ENCODE data around the gene GABBR2. TPM values are rescaled to one million over a fixed set of nuclear protein-coding genes. Genes with fewer than 3 reads are reported as not detected.
A peak's percentile ranks its signal among the peaks of the same experiment; 100 is the strongest.

The GABBR2 gene
- total and polyA plus RNA-seq, 9 of the 15 experiments (the other 6 are each of a cell fraction or from before 2014, with no cell fraction given) = 0.15 to 1.9 (median 0.32) TPM

- TF ChIP-seq, protein P1, sequence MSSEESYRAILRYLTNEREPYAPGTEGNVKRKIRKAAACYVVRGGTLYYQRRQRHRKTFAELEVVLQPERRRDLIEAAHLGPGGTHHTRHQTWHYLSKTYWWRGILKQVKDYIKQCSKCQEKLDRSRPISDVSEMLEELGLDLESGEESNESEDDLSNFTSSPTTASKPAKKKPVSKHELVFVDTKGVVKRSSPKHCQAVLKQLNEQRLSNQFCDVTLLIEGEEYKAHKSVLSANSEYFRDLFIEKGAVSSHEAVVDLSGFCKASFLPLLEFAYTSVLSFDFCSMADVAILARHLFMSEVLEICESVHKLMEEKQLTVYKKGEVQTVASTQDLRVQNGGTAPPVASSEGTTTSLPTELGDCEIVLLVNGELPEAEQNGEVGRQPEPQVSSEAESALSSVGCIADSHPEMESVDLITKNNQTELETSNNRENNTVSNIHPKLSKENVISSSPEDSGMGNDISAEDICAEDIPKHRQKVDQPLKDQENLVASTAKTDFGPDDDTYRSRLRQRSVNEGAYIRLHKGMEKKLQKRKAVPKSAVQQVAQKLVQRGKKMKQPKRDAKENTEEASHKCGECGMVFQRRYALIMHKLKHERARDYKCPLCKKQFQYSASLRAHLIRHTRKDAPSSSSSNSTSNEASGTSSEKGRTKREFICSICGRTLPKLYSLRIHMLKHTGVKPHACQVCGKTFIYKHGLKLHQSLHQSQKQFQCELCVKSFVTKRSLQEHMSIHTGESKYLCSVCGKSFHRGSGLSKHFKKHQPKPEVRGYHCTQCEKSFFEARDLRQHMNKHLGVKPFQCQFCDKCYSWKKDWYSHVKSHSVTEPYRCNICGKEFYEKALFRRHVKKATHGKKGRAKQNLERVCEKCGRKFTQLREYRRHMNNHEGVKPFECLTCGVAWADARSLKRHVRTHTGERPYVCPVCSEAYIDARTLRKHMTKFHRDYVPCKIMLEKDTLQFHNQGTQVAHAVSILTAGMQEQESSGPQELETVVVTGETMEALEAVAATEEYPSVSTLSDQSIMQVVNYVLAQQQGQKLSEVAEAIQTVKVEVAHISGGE (CRISPR knock-in tag; IDR thresholded peaks at IDR 0.05) = peak in 1 of 3 experiments; percentile 58; a peak in 1 of 6 replicates
- TF ChIP-seq CEBPB (tag; IDR thresholded peaks at IDR 0.05) (peak; percentile 77), PRPF4 (IDR thresholded peaks at IDR 0.05; ENCODE audit: insufficient read depth, low read depth, low read length, poor library complexity, severe bottlenecking) (no peak), ETV5 (CRISPR knock-in tag; IDR thresholded peaks at IDR 0.05; ENCODE audit: low read depth) (no peak), NR4A1 (CRISPR knock-in tag; IDR thresholded peaks at IDR 0.05) (no peak), NR4A1 (tag; IDR thresholded peaks at IDR 0.05) (no peak), PML (IDR thresholded peaks at IDR 0.05; ENCODE audit: low read length) (peak; percentile 49; the same call in 1 of the 2 replicates), ESRRA (IDR thresholded peaks at IDR 0.05; ENCODE audit: borderline replicate concordance, low read depth) (peak; percentile 93; the same call in 1 of the 2 replicates), TBP (optimal IDR thresholded peaks at IDR 0.05; ENCODE audit: low read depth, low read length) (peak; percentile 7), MITF (IDR thresholded peaks at IDR 0.05) (peak; percentile 85), PKNOX1 (IDR thresholded peaks at IDR 0.05) (peak; percentile 46), STAT5A (IDR thresholded peaks at IDR 0.05; ENCODE audit: borderline replicate concordance, low read length) (peak; percentile 34; the same call in 1 of the 2 replicates), SMARCA4 (IDR thresholded peaks at IDR 0.05) (peak; percentile 50; the same call in 1 of the 2 replicates), CXXC5 (CRISPR knock-in tag; IDR thresholded peaks at IDR 0.05) (0 out of 2 replicates have a peak, but pooled peaks have one; percentile 26), RCOR1 (IDR thresholded peaks at IDR 0.05; ENCODE audit: borderline replicate concordance in 1 of 2, low read depth in 2 of 2, low read length in 2 of 2) (peak in 1 of 2 experiments; percentile 94; a peak in 2 of 4 replicates), KDM1A (IDR thresholded peaks at IDR 0.05) (peak in 1 of 2 experiments; percentile 35; a peak in 2 of 4 replicates), KLF6 (CRISPR knock-in tag; IDR thresholded peaks at IDR 0.05; ENCODE audit: borderline replicate concordance) (peak; percentile 24; the same call in 1 of the 2 replicates), POLR2H (tag; IDR thresholded peaks at IDR 0.05; ENCODE audit: low read depth) (no peak)
Measured at GRCh38 chr9:98240475-98240874, 468.3 kb downstream of the GABBR2 start (continued).

Data from K562 (cell line).